T47D (cell line): ENCODE data around the gene CALHM1.
"Not testable (repeated sequence)": the region's sequence is repeated elsewhere in the genome, so short reads cannot be mapped to it uniquely, and the experiment has no call there.

Source experiments
- DNase-seq, 2 experiments: peaks; one replicate each; pipeline versions ENCODE4 v3.0.0 to v3.0.0-alpha.2; 2011 to 2012; ENCODE audit warnings: low read depth in 1 of 2, low spot score in 1 of 2
- JUND ChIP-seq: IDR thresholded peaks from 2 replicates; pipeline ENCODE4 v1.6.1; 2012; ENCODE audit warnings: low read depth
- in situ Hi-C: cut with HindIII; loops from 2 replicates; pipeline ENCODE4 v1.10.0; 2016; ENCODE audit warnings: low sequenced_read_pairs, low pct_unique_long_range_greater_than_20kb

The CALHM1 gene

DNA sequence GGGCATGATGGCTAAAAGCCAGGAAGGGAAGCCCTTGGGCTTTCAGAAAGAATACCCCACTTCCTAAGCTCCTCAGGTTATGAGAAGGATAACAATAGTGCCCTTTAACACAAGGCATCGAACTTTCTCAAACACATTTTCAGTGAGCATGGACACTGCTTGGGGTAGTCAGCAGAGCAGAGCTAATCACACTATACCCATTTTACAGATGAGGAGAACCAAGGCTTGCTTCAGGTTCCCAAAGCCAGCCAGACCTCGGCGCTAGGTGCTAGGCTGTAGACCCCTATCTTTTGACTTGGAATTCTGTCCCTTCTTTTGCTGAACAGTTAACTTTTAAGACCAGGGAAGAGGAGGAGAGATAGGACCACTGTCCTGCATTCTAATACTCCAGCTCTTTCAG is 36.6 kb upstream of the CALHM1 start:
- in situ Hi-C loops, result no loop called here
- DNase-seq, result no peak
- TF ChIP-seq JUND, result no peak

DNA sequence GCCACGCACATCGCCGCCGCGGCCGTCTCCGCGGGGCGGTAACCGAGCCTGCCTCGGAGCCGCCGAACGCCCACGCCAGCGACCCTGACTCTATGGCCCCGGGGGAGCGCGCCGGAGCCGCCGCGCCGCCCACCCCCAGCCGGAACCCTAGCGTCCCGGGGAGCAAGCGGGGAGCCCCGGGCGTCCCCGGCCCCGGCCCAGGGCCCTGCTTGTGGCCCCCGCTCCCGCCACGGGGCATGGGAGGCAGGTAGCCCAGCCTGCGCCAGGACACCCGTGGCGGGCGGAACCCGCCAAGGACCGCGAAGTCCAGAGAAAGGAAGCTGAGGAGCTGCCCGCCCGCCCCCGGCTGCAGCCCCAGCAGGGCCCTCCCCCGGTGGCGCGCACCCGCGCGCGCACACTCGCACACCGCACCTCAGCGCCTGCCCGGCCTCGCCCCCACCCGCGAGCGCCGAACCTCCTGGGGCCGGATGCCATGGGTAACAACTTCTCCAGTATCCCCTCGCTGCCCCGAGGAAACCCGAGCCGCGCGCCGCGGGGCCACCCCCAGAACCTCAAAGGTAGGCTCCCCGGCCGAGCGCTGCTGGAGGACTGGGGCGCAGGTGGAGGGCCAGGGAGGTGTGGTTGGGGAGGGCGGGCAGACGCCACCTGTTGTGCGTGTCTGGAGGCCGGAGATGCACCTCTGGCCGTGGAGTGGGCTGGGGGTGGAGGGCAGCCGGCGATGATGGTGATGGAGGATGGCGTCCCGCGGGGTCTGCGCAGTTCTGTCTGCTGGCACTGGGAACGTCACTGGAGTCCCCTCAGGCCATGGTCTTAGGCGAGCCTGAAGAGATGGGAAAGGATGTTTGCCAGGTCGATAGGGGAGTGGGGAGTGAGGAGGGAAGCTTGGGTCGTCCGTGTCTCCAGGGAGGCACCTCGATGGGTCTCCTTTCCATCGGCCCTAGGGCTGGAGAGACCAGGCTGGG is 35.5 kb upstream of the CALHM1 start:
- no peak for TF ChIP-seq JUND
- in situ Hi-C loops, result no loop called here
- DNase-seq, result no peak

DNA sequence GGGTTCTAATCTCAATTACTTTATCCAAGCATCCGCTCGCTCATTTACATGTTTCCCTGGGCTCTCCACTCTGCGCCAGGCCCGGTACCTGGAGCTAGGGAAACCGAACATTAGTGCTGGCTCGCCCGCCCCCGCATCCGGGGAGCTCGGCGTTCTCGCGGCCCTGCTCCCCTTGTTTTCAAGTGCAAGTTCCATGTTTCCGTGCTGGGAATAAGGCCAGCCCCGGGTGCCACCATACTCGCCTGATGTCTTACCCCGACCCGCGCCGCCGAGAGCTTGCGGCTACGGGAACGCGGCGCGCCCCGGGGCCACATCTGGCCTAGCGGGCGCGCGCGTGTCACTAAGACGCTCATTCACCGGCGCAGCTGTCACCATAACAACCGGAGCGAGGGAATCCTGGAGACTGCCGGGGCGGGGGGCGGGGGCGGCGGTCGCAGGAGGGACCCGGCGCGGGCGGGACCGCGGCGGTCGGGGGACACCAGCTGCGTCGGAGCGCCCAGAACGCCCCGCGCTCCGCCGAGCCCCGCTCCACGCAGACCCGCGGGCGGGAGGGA is 34.7 kb upstream of the CALHM1 start, which contains the start of gene NEURL1:
Gene NEURL1 (plus strand): TSS at position 344 of the 554 bp plus-strand sequence. CDS start 683 bp downstream, outside the sequence.
- in situ Hi-C loops, result no loop called here
- DNase-seq, result no peak
- no peak for TF ChIP-seq JUND

DNA sequence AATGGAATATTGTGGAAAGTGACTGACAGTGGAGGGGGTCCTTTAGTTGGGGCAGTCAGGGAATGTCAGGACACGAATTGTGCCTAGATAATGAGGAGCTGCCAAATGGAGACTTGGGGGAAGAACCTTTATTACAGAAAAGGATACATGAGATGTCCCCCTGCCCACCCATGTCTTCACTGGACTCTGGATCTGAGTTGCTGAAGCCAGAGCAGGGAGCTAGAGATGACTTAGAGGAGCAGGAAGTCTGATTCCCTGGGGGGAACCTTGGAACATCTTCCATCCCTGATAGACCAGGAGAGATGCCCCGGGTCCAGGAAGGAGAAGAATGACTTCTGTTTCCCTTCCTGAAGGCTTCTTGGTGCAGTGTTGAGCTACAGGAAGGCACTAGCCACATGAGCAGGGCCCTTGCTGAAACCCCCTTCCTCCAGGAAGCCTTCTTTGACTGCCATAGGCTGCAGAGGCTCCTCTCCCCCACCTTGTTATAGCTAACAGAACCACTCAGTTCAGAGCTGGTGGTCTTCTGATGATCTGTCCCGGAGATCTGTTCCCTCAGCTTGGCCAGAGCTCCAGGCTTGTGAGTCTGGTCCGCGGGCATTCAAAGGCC is 34.1 kb upstream of the CALHM1 start:
- TF ChIP-seq JUND, result no peak
- no peak for DNase-seq
- in situ Hi-C loops, result no loop called here

DNA sequence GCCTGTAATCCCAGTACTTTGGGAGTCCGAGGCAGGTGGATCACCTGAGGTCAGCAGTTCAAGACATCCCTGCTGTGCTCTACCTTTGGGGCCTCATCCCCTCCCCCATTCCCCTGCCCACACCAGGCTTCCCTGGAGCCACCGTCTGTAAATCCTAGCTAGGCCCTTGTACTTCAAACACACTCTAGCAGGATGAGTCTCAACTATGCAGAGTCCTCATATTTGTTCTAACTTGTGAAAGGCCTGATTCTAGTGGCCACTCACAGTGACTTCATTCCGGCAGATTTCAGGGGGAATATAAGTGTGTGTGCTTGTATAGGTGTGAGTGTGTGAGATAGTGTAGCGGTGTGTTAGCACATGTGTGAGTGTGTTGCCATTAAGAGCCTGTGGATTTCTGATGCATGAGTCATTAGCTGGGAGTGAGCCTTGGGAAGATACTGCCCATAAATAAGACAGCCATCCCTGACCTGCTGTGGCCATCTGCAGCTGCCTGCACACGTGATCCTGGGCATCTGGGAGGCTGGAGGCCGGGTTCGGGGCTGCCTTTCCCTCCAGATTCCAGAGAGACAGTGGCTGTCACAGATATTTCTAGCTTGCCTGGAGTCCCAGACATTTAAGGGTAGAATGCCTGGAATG is 33.1 kb upstream of the CALHM1 start:
- in situ Hi-C loops, result no loop called here
- DNase-seq, result no peak
- TF ChIP-seq JUND, result no peak

DNA sequence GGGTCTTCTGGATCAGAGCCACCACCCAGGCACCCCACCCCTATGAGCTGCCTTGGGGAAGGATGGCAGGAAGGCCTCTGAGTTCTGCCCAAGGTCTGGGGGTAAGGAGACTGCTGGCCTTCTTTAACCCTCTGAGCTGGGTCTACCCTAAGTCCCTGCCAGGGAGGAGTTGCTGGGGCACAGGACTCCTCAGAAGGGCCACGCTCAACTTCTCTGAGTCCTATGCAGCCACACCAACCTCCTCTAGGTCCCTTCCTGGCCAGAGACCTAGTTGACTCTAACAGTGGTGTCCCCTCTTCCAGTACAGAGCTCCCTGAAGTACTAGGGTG is 32.2 kb upstream of the CALHM1 start:
- TF ChIP-seq JUND, result no peak
- no peak for DNase-seq
- in situ Hi-C loops, result no loop called here

- in situ Hi-C loops, result no loop called here
- TF ChIP-seq JUND, result no peak
- DNase-seq, result no peak
Measured at GRCh38 chr10:103487410-103487708, 28.7 kb upstream of the CALHM1 start.

- in situ Hi-C loops, DNase-seq: not testable (repeated sequence)
Measured at GRCh38 chr10:103486635-103487409, 28.1 kb upstream of the CALHM1 start.

DNA sequence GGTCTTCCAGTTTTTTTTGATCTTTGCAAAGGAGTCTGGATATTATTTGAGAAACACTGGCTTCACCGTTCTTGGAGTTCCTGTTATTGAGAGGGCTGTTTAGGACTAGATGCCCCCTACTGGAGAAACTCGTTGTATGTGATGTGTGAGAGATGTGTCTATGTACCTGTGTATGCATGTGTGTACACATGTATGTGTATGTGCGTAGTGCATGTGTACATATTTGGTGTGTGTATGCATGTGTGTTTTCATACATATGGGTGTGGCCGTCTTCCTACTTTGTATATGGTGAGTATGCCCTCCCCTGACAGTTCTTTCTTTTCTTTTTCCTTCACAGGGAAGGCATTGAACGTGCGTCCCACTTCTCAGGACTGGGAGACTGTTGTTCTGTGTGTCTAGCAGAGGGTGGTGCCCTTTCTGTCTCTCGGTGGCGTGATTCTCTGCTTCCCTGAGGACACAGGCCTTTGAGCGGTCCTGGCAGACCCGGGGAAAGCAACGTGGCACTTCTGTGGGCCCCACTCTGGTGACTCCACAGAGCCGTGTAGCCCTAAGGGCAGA is 23.4 kb upstream of the CALHM1 start:
- DNase-seq, result peak; percentile 42 to 67
- in situ Hi-C loops, result no loop called here
- TF ChIP-seq JUND, result no peak

GRCh38 chr10:103480521-103480920 is 21.8 kb upstream of the CALHM1 start:
- in situ Hi-C loops, result no loop called here
- DNase-seq, result no peak
- TF ChIP-seq JUND, result no peak

GRCh38 chr10:103479135-103479534 is 20.4 kb upstream of the CALHM1 start, which contains the start of gene CALHM3:
Gene CALHM3 (minus strand): TSS chr10:103479240. CDS start chr10:103479032, 208 bp downstream.
- in situ Hi-C loops, result no loop called here
- no peak for TF ChIP-seq JUND
- no peak for DNase-seq

DNA sequence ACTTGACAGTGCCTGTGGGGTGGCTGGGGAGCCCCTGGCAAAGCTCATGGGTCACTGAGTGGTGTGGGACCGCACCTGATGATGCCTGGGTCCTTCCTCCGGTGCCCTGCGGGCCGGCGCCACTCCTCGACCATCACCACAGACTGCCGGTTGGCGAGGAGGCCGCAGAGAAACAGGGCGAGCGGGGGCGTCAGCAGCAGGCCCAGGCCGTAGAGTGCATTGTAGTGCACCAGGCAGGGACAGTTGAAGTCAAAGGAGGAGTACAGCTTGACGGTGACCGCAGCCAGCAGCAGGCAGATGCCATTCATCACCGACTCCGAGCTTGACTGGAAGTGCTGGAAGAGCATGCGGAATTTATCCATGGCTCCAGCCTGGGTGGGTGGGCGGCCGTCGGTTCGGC is 20.0 kb upstream of the CALHM1 start:
- DNase-seq, result no peak
- in situ Hi-C loops, result no loop called here
- TF ChIP-seq JUND, result no peak
